Cardiac septum (tissue), 1 donor: ENCODE measurements around the gene EVC2. TPM values are rescaled to one million over a fixed set of nuclear protein-coding genes. Genes with fewer than 3 reads are reported as not detected.

Experiments
- DNase-seq: peaks from one replicate; pipeline ENCODE4 v3.0.0-alpha.2; 2020; ENCODE audit warnings: low spot score
- intact Hi-C: fragments of 100-400 bp; cut with DNase I; formaldehyde crosslinking; loops from one replicate; pipeline ENCODE4 v1.14.0; 2022
- total RNA-seq: library from RNA; stranded (reverse); fragmentation: NEBNext Ultra II Directional; extraction: Animal tissue kit (Norgen Biotek cat#: 25700); gene quantifications from one replicate; pipeline ENCODE4 v1.2.1, GENCODE V29; 2021
- donor health status: DM: no; HTN: no; CAD: no.

Gene EVC2
- total RNA-seq, 1 donor from 2014 or later, result 1.3 TPM

GRCh38 chr4:5717449-5718158 lies 9.2 kb upstream of the EVC2 start:
- intact Hi-C loops, result no loop called here
- DNase-seq, result no peak

GRCh38 chr4:5716391-5716790 lies 8.0 kb upstream of the EVC2 start:
- intact Hi-C loops, result no loop called here
- no peak for DNase-seq

- intact Hi-C loops, result no loop called here
- no peak for DNase-seq
Observed at GRCh38 chr4:5715357-5715756, 7.0 kb upstream of the EVC2 start.

- intact Hi-C loops, result no loop called here
- no peak for DNase-seq
Observed at GRCh38 chr4:5713861-5714260, 5.5 kb upstream of the EVC2 start.

GRCh38 chr4:5712931-5713330 lies 4.6 kb upstream of the EVC2 start:
- DNase-seq, result no peak
- intact Hi-C loops, result no loop called here

GRCh38 chr4:5712517-5712916 lies 4.2 kb upstream of the EVC2 start:
- intact Hi-C loops, result no loop called here
- DNase-seq, result no peak

GRCh38 chr4:5711479-5712184 lies 3.3 kb upstream of the EVC2 start:
- DNase-seq, result peak; percentile 74
- intact Hi-C loops, result loop anchor here (1.0 kb wide), 1 partner anchor 38 kb away; no protein-coding TSS in a partner anchor

GRCh38 chr4:5710961-5711478 lies 2.7 kb upstream of the EVC2 start, which contains the start of gene EVC:
EVC (plus strand) TSS chr4:5711201; CDS start chr4:5711381, 180 bp downstream.
- peak; percentile 88 for DNase-seq
- intact Hi-C loops, result loop anchor here (1.0 kb wide), 1 partner anchor 38 kb away; no protein-coding TSS in a partner anchor

GRCh38 chr4:5710065-5710960 lies 2.0 kb upstream of the EVC2 start:
- intact Hi-C loops, result no loop called here
- DNase-seq, result peak; percentile 63

GRCh38 chr4:5709207-5709575 lies 832 bp upstream of the EVC2 start:
- intact Hi-C loops, result no loop called here
- DNase-seq, result peak; percentile 54

GRCh38 chr4:5707778-5708448 lies 446 bp downstream of the EVC2 start:
- DNase-seq, result peak; percentile 68
- intact Hi-C loops, result no loop called here

- DNase-seq, result no peak
- intact Hi-C loops, result no loop called here
Observed at GRCh38 chr4:5707366-5707765, 993 bp downstream of the EVC2 start.

- intact Hi-C loops, result no loop called here
- DNase-seq, result no peak
Observed at GRCh38 chr4:5706486-5707290, 1.7 kb downstream of the EVC2 start.

GRCh38 chr4:5705647-5706320 lies 2.6 kb downstream of the EVC2 start:
- intact Hi-C loops, result no loop called here
- no peak for DNase-seq

- intact Hi-C loops, result no loop called here
- DNase-seq, result no peak
Observed at GRCh38 chr4:5704276-5704675, 4.1 kb downstream of the EVC2 start.

- no peak for DNase-seq
- intact Hi-C loops, result no loop called here
Observed at GRCh38 chr4:5703831-5704230, 4.5 kb downstream of the EVC2 start.

GRCh38 chr4:5701971-5702370 lies 6.4 kb downstream of the EVC2 start:
- intact Hi-C loops, result no loop called here
- DNase-seq, result no peak

- no peak for DNase-seq
- intact Hi-C loops, result no loop called here
Observed at GRCh38 chr4:5700459-5700858, 7.9 kb downstream of the EVC2 start.
